ENCODE data around the gene ZNF831.

The ZNF831 gene

GRCh38 chr20:59253779-59254319 is 90.2 kb downstream of the ZNF831 start:
- TF ChIP-seq EZH2 (optimal IDR thresholded peaks at IDR 0.05; ENCODE audit: low read depth, low read length) (no peak), CTCF (IDR thresholded peaks at IDR 0.05; ENCODE audit: low read length) (no peak), EZH2phosphoT487 (IDR thresholded peaks at IDR 0.05; ENCODE audit: low read length) (no peak)
- Histone ChIP-seq H3K9ac (ENCODE audit: low read length) (no peak overlapping the region), H3K79me2 (ENCODE audit: low read length) (no peaks in the 10 kb centered on the region), H3K9me3 (replicated peaks; ENCODE audit: insufficient read depth, low read length) (no peaks in the 10 kb centered on the region), H3K27ac (ENCODE audit: low read length) (no peak overlapping the region), H3K4me1 (ENCODE audit: low read length) (no peaks in the 10 kb centered on the region), H3F3A (ENCODE audit: insufficient read depth, low read length) (no peaks in the 10 kb centered on the region), H4K20me1 (ENCODE audit: insufficient read depth, low read length) (no peaks in the 10 kb centered on the region), H3K9me2 (replicated peaks; ENCODE audit: insufficient read depth, low read length) (no peaks in the 10 kb centered on the region), H2AFZ (ENCODE audit: low read length) (no peak overlapping the region), H3K4me2 (ENCODE audit: low read depth, low read length) (no peak overlapping the region), H3K36me3 (replicated peaks; ENCODE audit: insufficient read depth, low read length) (no peaks in the 10 kb centered on the region), H3K27me3 (replicated peaks; ENCODE audit: insufficient read depth, low read length) (peaks cover 98% of the 10 kb centered on the region), H3K4me3 (ENCODE audit: low read length) (no peak overlapping the region)
- DNase-seq, result peak; percentile 8

- no peaks in the 10 kb centered on the region for H3K79me2 ChIP-seq (ENCODE audit: low read length)
- H3K4me3 ChIP-seq (ENCODE audit: low read length), result no peak overlapping the region
- H2AFZ ChIP-seq (ENCODE audit: low read length), result no peak overlapping the region
- H3K27ac ChIP-seq (ENCODE audit: low read length), result no peak overlapping the region
- H3K36me3 ChIP-seq (replicated peaks; ENCODE audit: insufficient read depth, low read length), result no peaks in the 10 kb centered on the region
- no peaks in the 10 kb centered on the region for H3F3A ChIP-seq (ENCODE audit: insufficient read depth, low read length)
- no peaks in the 10 kb centered on the region for H4K20me1 ChIP-seq (ENCODE audit: insufficient read depth, low read length)
- TF ChIP-seq EZH2phosphoT487 (IDR thresholded peaks at IDR 0.05; ENCODE audit: low read length), result no peak
- no peak for TF ChIP-seq EZH2 (optimal IDR thresholded peaks at IDR 0.05; ENCODE audit: low read depth, low read length)
- no peak for TF ChIP-seq CTCF (IDR thresholded peaks at IDR 0.05; ENCODE audit: low read length)
- DNase-seq, result no peak
- no peak overlapping the region for H3K9ac ChIP-seq (ENCODE audit: low read length)
- H3K27me3 ChIP-seq (replicated peaks; ENCODE audit: insufficient read depth, low read length), result peaks cover 98% of the 10 kb centered on the region
- H3K4me1 ChIP-seq (ENCODE audit: low read length), result no peaks in the 10 kb centered on the region
- H3K4me2 ChIP-seq (ENCODE audit: low read depth, low read length), result no peak overlapping the region
- H3K9me3 ChIP-seq (replicated peaks; ENCODE audit: insufficient read depth, low read length), result no peaks in the 10 kb centered on the region
- H3K9me2 ChIP-seq (replicated peaks; ENCODE audit: insufficient read depth, low read length), result no peaks in the 10 kb centered on the region
Measured at GRCh38 chr20:59255256-59255655, 91.6 kb downstream of the ZNF831 start.

- no peaks in the 10 kb centered on the region for H4K20me1 ChIP-seq (ENCODE audit: insufficient read depth, low read length)
- H3K9me2 ChIP-seq (replicated peaks; ENCODE audit: insufficient read depth, low read length), result no peaks in the 10 kb centered on the region
- peaks cover 95% of the 10 kb centered on the region for H3K27me3 ChIP-seq (replicated peaks; ENCODE audit: insufficient read depth, low read length)
- no peak for DNase-seq
- no peak overlapping the region for H3K4me3 ChIP-seq (ENCODE audit: low read length)
- H3K4me1 ChIP-seq (ENCODE audit: low read length), result no peaks in the 10 kb centered on the region
- H3K9ac ChIP-seq (ENCODE audit: low read length), result no peak overlapping the region
- H3K36me3 ChIP-seq (replicated peaks; ENCODE audit: insufficient read depth, low read length), result no peaks in the 10 kb centered on the region
- no peaks in the 10 kb centered on the region for H3F3A ChIP-seq (ENCODE audit: insufficient read depth, low read length)
- TF ChIP-seq EZH2 (optimal IDR thresholded peaks at IDR 0.05; ENCODE audit: low read depth, low read length), result no peak
- TF ChIP-seq EZH2phosphoT487 (IDR thresholded peaks at IDR 0.05; ENCODE audit: low read length), result no peak
- TF ChIP-seq CTCF (IDR thresholded peaks at IDR 0.05; ENCODE audit: low read length), result no peak
- no peak overlapping the region for H3K4me2 ChIP-seq (ENCODE audit: low read depth, low read length)
- H3K27ac ChIP-seq (ENCODE audit: low read length), result no peak overlapping the region
- H3K79me2 ChIP-seq (ENCODE audit: low read length), result no peaks in the 10 kb centered on the region
- no peak overlapping the region for H2AFZ ChIP-seq (ENCODE audit: low read length)
- no peaks in the 10 kb centered on the region for H3K9me3 ChIP-seq (replicated peaks; ENCODE audit: insufficient read depth, low read length)
Measured at GRCh38 chr20:59258221-59258621, 94.6 kb downstream of the ZNF831 start.
